Tibial nerve (tissue), 4 donors: Measurements from ENCODE around the gene ADAMTS2. TPM values are rescaled to one million over a fixed set of nuclear protein-coding genes. Genes with fewer than 3 reads are reported as not detected.

ENCODE experiments used
- DNase-seq, 2 donors: peaks; one replicate each; pipeline ENCODE4 v3.0.0-alpha.2; 2019; ENCODE audit warnings: low spot score in 2 of 2
- H3K27ac ChIP-seq, 4 donors: fragments of 200-600 bp; sonication (generic) in 3 of 4; one replicate each; pipeline ENCODE4 v1.5.1; 2017 to 2019; ENCODE audit warnings: mild to moderate bottlenecking in 1 of 4
- H3K27me3 ChIP-seq, 2 donors: fragments of 200-600 bp; sonication (generic) in 1 of 2; one replicate each; pipeline versions ENCODE4 v1.5.1 to v1.6.0; 2017 to 2019
- H3K36me3 ChIP-seq, 3 donors: fragments of 200-600 bp; sonication (generic); one replicate each; pipeline ENCODE4 v1.5.1; 2018 to 2019
- H3K4me1 ChIP-seq, 4 donors: fragments of 200-600 bp; sonication (generic) in 3 of 4; one replicate each; pipeline ENCODE4 v1.5.1; 2017 to 2019
- H3K4me3 ChIP-seq, 4 donors: fragments of 200-600 bp; sonication (generic) in 3 of 4; one replicate each; pipeline ENCODE4 v1.5.1; 2017 to 2019; ENCODE audit warnings: mild to moderate bottlenecking in 1 of 4, moderate library complexity in 1 of 4
- H3K9me3 ChIP-seq, 4 donors: fragments of 200-600 bp; sonication (generic) in 3 of 4; one replicate each; pipeline ENCODE4 v1.5.1; 2017 to 2019
- CTCF ChIP-seq, 5 experiments: fragments of 200-600 bp in 3 of 5; fragments of 450-650 bp in 2 of 5; sonication (generic) in 3 of 5; IDR thresholded peaks; one replicate each; pipeline ENCODE4 v1.5.1; 2016 to 2019; ENCODE audit warnings: antibody characterized with exemption in 5 of 5, mild to moderate bottlenecking in 3 of 5, moderate library complexity in 2 of 5
- EP300 ChIP-seq, 2 donors: sonication (generic); formaldehyde crosslinking; IDR thresholded peaks; one replicate each; pipeline ENCODE4 v1.6.1; 2017; ENCODE audit warnings: antibody characterized with exemption in 2 of 2, mild to moderate bottlenecking in 1 of 2
- POLR2A ChIP-seq, 2 donors: fragments of 450-650 bp; IDR thresholded peaks; one replicate each; pipeline ENCODE4 v1.6.1; 2017; ENCODE audit warnings: antibody characterized with exemption in 2 of 2, mild to moderate bottlenecking in 2 of 2, moderate library complexity in 2 of 2
- WGBS, 2 donors: methylation state at CpG; one replicate each; pipeline ENCODE4 v1.1.5; 2018; 5-methylcytosine and 5-hydroxymethylcytosine counted together
- total RNA-seq, 4 donors: library from RNA; depleted of rRNA; stranded (reverse); fragments of >200 nt; gene quantifications; one replicate each; pipeline ENCODE4 v1.1.0, GENCODE V29; 2016

Gene ADAMTS2
- total RNA-seq, 4 donors from 2014 or later = 23.2 to 58.8 (median 47.2) TPM

GRCh38 chr5:179339081-179339480, 6.2 kb downstream of the ADAMTS2 start:
- H3K4me1 ChIP-seq = peaks cover 0 to 40% (median 12%) of the 10 kb centered on the region in 4 donors
- H3K9me3 ChIP-seq = no peaks in the 10 kb centered on the region
- H3K4me3 ChIP-seq = no peak overlapping the region
- WGBS, 2 donors = 85 to 88% methylated on average over 4 to 5 of the region's 5 CpGs
- no peak overlapping the region for H3K27ac ChIP-seq
- no peaks in the 10 kb centered on the region for H3K36me3 ChIP-seq
- no peak for TF ChIP-seq POLR2A (IDR thresholded peaks at IDR 0.05)
- no peak for TF ChIP-seq EP300 (IDR thresholded peaks at IDR 0.05)
- TF ChIP-seq CTCF (IDR thresholded peaks at IDR 0.05) = no peak
- peaks cover 0 to 4% of the 10 kb centered on the region in 2 donors for H3K27me3 ChIP-seq
- no peak for DNase-seq

GRCh38 chr5:179337796-179338676, 7.2 kb downstream of the ADAMTS2 start:
- no peak for TF ChIP-seq POLR2A (IDR thresholded peaks at IDR 0.05)
- no peak for TF ChIP-seq EP300 (IDR thresholded peaks at IDR 0.05)
- TF ChIP-seq CTCF (IDR thresholded peaks at IDR 0.05) = no peak
- 83 to 89% methylated on average over 12 to 14 of the region's 23 CpGs for WGBS, 2 donors
- Histone ChIP-seq H3K4me1 (peaks cover 0 to 30% (median 4%) of the 10 kb centered on the region in 4 donors), H3K36me3 (no peaks in the 10 kb centered on the region), H3K27me3 (peaks cover 0 to 4% of the 10 kb centered on the region in 2 donors), H3K4me3 (no peak overlapping the region), H3K9me3 (no peaks in the 10 kb centered on the region), H3K27ac (no peak overlapping the region)
- DNase-seq = no peak

- TF ChIP-seq EP300 (IDR thresholded peaks at IDR 0.05) (no peak), CTCF (IDR thresholded peaks at IDR 0.05) (no peak), POLR2A (IDR thresholded peaks at IDR 0.05) (no peak)
- no peak for DNase-seq
- Histone ChIP-seq H3K27me3 (no peaks in the 10 kb centered on the region), H3K27ac (no peak overlapping the region), H3K9me3 (no peaks in the 10 kb centered on the region), H3K36me3 (no peaks in the 10 kb centered on the region), H3K4me1 (peaks cover 0 to 21% (median 0%) of the 10 kb centered on the region in 4 donors), H3K4me3 (no peak overlapping the region)
- 73 to 77% methylated on average over 21 to 25 of the region's 25 CpGs for WGBS, 2 donors
Measured at GRCh38 chr5:179336871-179337795, 8.1 kb downstream of the ADAMTS2 start.

- Histone ChIP-seq H3K4me3 (no peak overlapping the region), H3K4me1 (peaks cover 0 to 18% (median 0%) of the 10 kb centered on the region in 4 donors), H3K27ac (no peak overlapping the region), H3K36me3 (no peaks in the 10 kb centered on the region), H3K9me3 (no peaks in the 10 kb centered on the region), H3K27me3 (no peaks in the 10 kb centered on the region)
- TF ChIP-seq EP300 (IDR thresholded peaks at IDR 0.05) (no peak), CTCF (IDR thresholded peaks at IDR 0.05) (no peak), POLR2A (IDR thresholded peaks at IDR 0.05) (no peak)
- WGBS, 2 donors = 78 to 79% methylated on average over 31 to 36 of the region's 36 CpGs
- DNase-seq = no peak
Measured at GRCh38 chr5:179336126-179336870, 9.0 kb downstream of the ADAMTS2 start.
